Esophagus (tissue), 2 donors: ENCODE results near the gene AOC3. TPM values are rescaled to one million over a fixed set of nuclear protein-coding genes. Genes with fewer than 3 reads are reported as not detected.
A peak's percentile ranks its signal among the peaks of the same experiment; 100 is the strongest.

Experiments
- H3K27ac ChIP-seq, 2 donors: one replicate each; pipeline ENCODE4 v1.5.1; 2013; ENCODE audit warnings: low read depth in 2 of 2, mild to moderate bottlenecking in 2 of 2, inconsistent platforms in 1 of 2, low read length in 1 of 2, moderate library complexity in 1 of 2
- H3K27me3 ChIP-seq, 2 donors: one replicate each; pipeline ENCODE4 v1.6.1; 2013; ENCODE audit warnings: low read length in 2 of 2, control low read depth in 1 of 2, mild to moderate bottlenecking in 1 of 2; ENCODE audit not compliant: insufficient read depth in 2 of 2, control insufficient read depth in 1 of 2
- H3K36me3 ChIP-seq, 2 donors: one replicate each; pipeline ENCODE4 v1.6.1; 2013; ENCODE audit warnings: low read length in 1 of 2; ENCODE audit not compliant: control insufficient read depth in 2 of 2, insufficient read depth in 2 of 2
- H3K4me1 ChIP-seq, 2 donors: one replicate each; pipeline ENCODE4 v1.6.1; 2013; ENCODE audit warnings: low read length in 1 of 2; ENCODE audit not compliant: control insufficient read depth in 2 of 2, insufficient read depth in 2 of 2
- H3K4me3 ChIP-seq, 2 donors: one replicate each; pipeline ENCODE4 v1.5.1; 2013; ENCODE audit warnings: low read length in 2 of 2, mild to moderate bottlenecking in 2 of 2, low read depth in 1 of 2, moderate library complexity in 1 of 2
- H3K9me3 ChIP-seq, 2 donors: one replicate each; pipeline ENCODE4 v1.6.1; 2013; ENCODE audit warnings: mild to moderate bottlenecking in 2 of 2, low read depth in 1 of 2, low read length in 1 of 2, moderate library complexity in 1 of 2; ENCODE audit not compliant: control insufficient read depth in 2 of 2, insufficient read depth in 1 of 2
- WGBS, 2 donors: extraction: QIAGEN DNeasy Blood & Tissue Kit; methylation state at CpG; one replicate each; pipeline ENCODE4 v1.1.7; 2013; 5-methylcytosine and 5-hydroxymethylcytosine counted together
- polyA plus RNA-seq, 2 donors: library from polyadenylated mRNA; stranded (reverse); fragments of 200-250 nt; gene quantifications; one replicate each; pipeline ENCODE4 v1.2.3, GENCODE V29; 2013
- donor health status: healthy with polysubstance abuse.
- donor health status: Bipolar disorder and iron deficiency.

The AOC3 gene
- polyA plus RNA-seq, 2 donors = 9.7 to 25.3 TPM

GRCh38 chr17:42821176-42821575 is 29.8 kb upstream of the AOC3 start:
- H3K27me3 ChIP-seq = no peaks in the 10 kb centered on the region
- no peaks in the 10 kb centered on the region for H3K9me3 ChIP-seq
- WGBS, 2 donors = 86 to 88% methylated on average over 7 of the region's 7 CpGs
- no peaks in the 10 kb centered on the region for H3K4me1 ChIP-seq
- H3K27ac ChIP-seq = no peak overlapping the region
- H3K4me3 ChIP-seq = no peak overlapping the region
- H3K36me3 ChIP-seq = peaks cover 13 to 15% of the 10 kb centered on the region in 2 donors

- H3K4me1 ChIP-seq = no peaks in the 10 kb centered on the region
- H3K27me3 ChIP-seq = no peaks in the 10 kb centered on the region
- H3K36me3 ChIP-seq = no peaks in the 10 kb centered on the region
- H3K27ac ChIP-seq = no peak overlapping the region
- no peaks in the 10 kb centered on the region for H3K9me3 ChIP-seq
- H3K4me3 ChIP-seq = no peak overlapping the region
- WGBS, 2 donors = 81 to 96% methylated on average over 1 of the region's 1 CpG
These were observed 23.5 kb upstream of the AOC3 start for GRCh38 chr17:42827472-42827871.

GRCh38 chr17:42830971-42831370 is 20.0 kb upstream of the AOC3 start:
- Histone ChIP-seq H3K36me3 (no peaks in the 10 kb centered on the region), H3K27me3 (no peaks in the 10 kb centered on the region), H3K9me3 (no peaks in the 10 kb centered on the region), H3K4me1 (no peaks in the 10 kb centered on the region), H3K4me3 (no peak overlapping the region), H3K27ac (no peak overlapping the region)

GRCh38 chr17:42832213-42832933 is 18.6 kb upstream of the AOC3 start:
- H3K4me1 ChIP-seq = no peaks in the 10 kb centered on the region
- no peaks in the 10 kb centered on the region for H3K27me3 ChIP-seq
- peaks cover 0 to under 1% of the 10 kb centered on the region in 2 donors for H3K36me3 ChIP-seq
- H3K27ac ChIP-seq = peak overlapping the region; percentile 79 to 94
- no peaks in the 10 kb centered on the region for H3K9me3 ChIP-seq
- H3K4me3 ChIP-seq = peak overlapping the region; percentile 80 to 85
- WGBS, 2 donors = 44 to 49% methylated on average over 9 of the region's 9 CpGs

- Histone ChIP-seq H3K27ac (peak within 1 kb of the TSS; percentile 79 to 94), H3K27me3 (no peaks in the 10 kb centered on the region), H3K36me3 (peaks cover 0 to 7% of the 10 kb centered on the region in 2 donors), H3K4me1 (no peaks in the 10 kb centered on the region), H3K9me3 (no peaks in the 10 kb centered on the region), H3K4me3 (peak within 1 kb of the TSS; percentile 80 to 85)
- 0% methylated on average over 59 to 71 of the region's 71 CpGs for WGBS, 2 donors
These were observed 17.8 kb upstream of the AOC3 start, which contains the start of gene PSME3 for GRCh38 chr17:42832934-42833766. Gene PSME3, plus strand, starts transcription at chr17:42833397. Its CDS starts 235 bp downstream, at chr17:42833632.

GRCh38 chr17:42833767-42834422 is 17.1 kb upstream of the AOC3 start:
- H3K4me1 ChIP-seq = no peaks in the 10 kb centered on the region
- H3K27me3 ChIP-seq = no peaks in the 10 kb centered on the region
- WGBS, 2 donors = 6 to 7% methylated on average over 18 of the region's 18 CpGs
- H3K36me3 ChIP-seq = peaks cover 6 to 8% of the 10 kb centered on the region in 2 donors
- no peaks in the 10 kb centered on the region for H3K9me3 ChIP-seq
- H3K4me3 ChIP-seq = peak overlapping the region; percentile 80 to 85
- peak overlapping the region; percentile 79 to 94 for H3K27ac ChIP-seq

GRCh38 chr17:42835732-42836131 is 15.3 kb upstream of the AOC3 start:
- H3K36me3 ChIP-seq = peaks cover 10 to 13% of the 10 kb centered on the region in 2 donors
- H3K4me1 ChIP-seq = no peaks in the 10 kb centered on the region
- no peak overlapping the region for H3K4me3 ChIP-seq
- no peak overlapping the region for H3K27ac ChIP-seq
- WGBS, 2 donors = 95 to 99% methylated on average over 6 of the region's 6 CpGs
- no peaks in the 10 kb centered on the region for H3K27me3 ChIP-seq
- no peaks in the 10 kb centered on the region for H3K9me3 ChIP-seq

GRCh38 chr17:42841975-42842685 is 8.9 kb upstream of the AOC3 start:
- H3K27me3 ChIP-seq = no peaks in the 10 kb centered on the region
- H3K36me3 ChIP-seq = peaks cover 25 to 36% of the 10 kb centered on the region in 2 donors
- H3K9me3 ChIP-seq = no peaks in the 10 kb centered on the region
- WGBS, 2 donors = 75 to 77% methylated on average over 11 of the region's 11 CpGs
- H3K4me1 ChIP-seq = no peaks in the 10 kb centered on the region
- no peak overlapping the region for H3K4me3 ChIP-seq
- H3K27ac ChIP-seq = no peak overlapping the region

GRCh38 chr17:42843358-42843934 is 7.6 kb upstream of the AOC3 start:
- Histone ChIP-seq H3K4me3 (no peak overlapping the region), H3K4me1 (no peaks in the 10 kb centered on the region), H3K27me3 (no peaks in the 10 kb centered on the region), H3K9me3 (no peaks in the 10 kb centered on the region), H3K36me3 (peaks cover 23 to 28% of the 10 kb centered on the region in 2 donors), H3K27ac (no peak overlapping the region)
- 33 to 40% methylated on average over 6 of the region's 6 CpGs for WGBS, 2 donors
